ENCODE results near the gene NUCB1.

The NUCB1 gene

GRCh38 chr19:48962029-48962848 lies 62.1 kb downstream of the NUCB1 start:
- no peaks in the 10 kb centered on the region for H3K36me3 ChIP-seq (ENCODE audit: low read length)
- no peaks in the 10 kb centered on the region for H3K27me3 ChIP-seq (ENCODE audit: low read length)
- TF ChIP-seq EZH2phosphoT487 (conservative IDR thresholded peaks at IDR 0.05; ENCODE audit: low read length) (no peak), CTCF (IDR thresholded peaks at IDR 0.05; ENCODE audit: insufficient read depth, low read length, poor library complexity, severe bottlenecking) (no peak)
- H3K79me2 ChIP-seq (ENCODE audit: insufficient read depth, low read length) = peaks cover 14% of the 10 kb centered on the region
- H3K9me3 ChIP-seq (ENCODE audit: insufficient read depth, low read length) = no peaks in the 10 kb centered on the region
- no peak overlapping the region for H2AFZ ChIP-seq (ENCODE audit: low read depth, low read length, severe bottlenecking)
- H3K9ac ChIP-seq (ENCODE audit: low read length) = peak overlapping the region; percentile 62
- H3K9me2 ChIP-seq (replicated peaks; ENCODE audit: insufficient read depth, low read length) = no peaks in the 10 kb centered on the region
- H3K4me3 ChIP-seq (ENCODE audit: insufficient read depth, low read length, poor library complexity, severe bottlenecking) = peak overlapping the region; percentile 35
- H3K27ac ChIP-seq (ENCODE audit: low read depth, low read length) = peak overlapping the region; percentile 91
- peak overlapping the region; percentile 87 for H3K4me2 ChIP-seq (ENCODE audit: low read depth, low read length, poor library complexity, severe bottlenecking)
- H4K20me1 ChIP-seq (ENCODE audit: low read depth, low read length) = no peaks in the 10 kb centered on the region
- H3F3A ChIP-seq (ENCODE audit: insufficient read depth) = peaks cover 44% of the 10 kb centered on the region

- peak overlapping the region; percentile 91 for H3K27ac ChIP-seq (ENCODE audit: low read depth, low read length)
- H4K20me1 ChIP-seq (ENCODE audit: low read depth, low read length) = no peaks in the 10 kb centered on the region
- peak overlapping the region; percentile 87 for H3K4me2 ChIP-seq (ENCODE audit: low read depth, low read length, poor library complexity, severe bottlenecking)
- peaks cover 49% of the 10 kb centered on the region for H3F3A ChIP-seq (ENCODE audit: insufficient read depth)
- no peak overlapping the region for H2AFZ ChIP-seq (ENCODE audit: low read depth, low read length, severe bottlenecking)
- no peaks in the 10 kb centered on the region for H3K36me3 ChIP-seq (ENCODE audit: low read length)
- no peaks in the 10 kb centered on the region for H3K27me3 ChIP-seq (ENCODE audit: low read length)
- H3K9me2 ChIP-seq (replicated peaks; ENCODE audit: insufficient read depth, low read length) = no peaks in the 10 kb centered on the region
- TF ChIP-seq CTCF (IDR thresholded peaks at IDR 0.05; ENCODE audit: insufficient read depth, low read length, poor library complexity, severe bottlenecking) = no peak
- no peak for TF ChIP-seq EZH2phosphoT487 (conservative IDR thresholded peaks at IDR 0.05; ENCODE audit: low read length)
- H3K9me3 ChIP-seq (ENCODE audit: insufficient read depth, low read length) = no peaks in the 10 kb centered on the region
- peak overlapping the region; percentile 35 for H3K4me3 ChIP-seq (ENCODE audit: insufficient read depth, low read length, poor library complexity, severe bottlenecking)
- peaks cover 14% of the 10 kb centered on the region for H3K79me2 ChIP-seq (ENCODE audit: insufficient read depth, low read length)
- peak overlapping the region; percentile 62 for H3K9ac ChIP-seq (ENCODE audit: low read length)
Measured at GRCh38 chr19:48962849-48963165, 62.7 kb downstream of the NUCB1 start.

- H3K4me2 ChIP-seq (ENCODE audit: low read depth, low read length, poor library complexity, severe bottlenecking) = peak overlapping the region; percentile 87
- H3K4me3 ChIP-seq (ENCODE audit: insufficient read depth, low read length, poor library complexity, severe bottlenecking) = peak overlapping the region; percentile 50
- no peaks in the 10 kb centered on the region for H4K20me1 ChIP-seq (ENCODE audit: low read depth, low read length)
- H3F3A ChIP-seq (ENCODE audit: insufficient read depth) = peaks cover 54% of the 10 kb centered on the region
- no peaks in the 10 kb centered on the region for H3K9me3 ChIP-seq (ENCODE audit: insufficient read depth, low read length)
- no peaks in the 10 kb centered on the region for H3K27me3 ChIP-seq (ENCODE audit: low read length)
- no peaks in the 10 kb centered on the region for H3K36me3 ChIP-seq (ENCODE audit: low read length)
- peak overlapping the region; percentile 15 for H2AFZ ChIP-seq (ENCODE audit: low read depth, low read length, severe bottlenecking)
- TF ChIP-seq EZH2phosphoT487 (conservative IDR thresholded peaks at IDR 0.05; ENCODE audit: low read length) = no peak
- peaks cover 14% of the 10 kb centered on the region for H3K79me2 ChIP-seq (ENCODE audit: insufficient read depth, low read length)
- peak overlapping the region; percentile 91 for H3K27ac ChIP-seq (ENCODE audit: low read depth, low read length)
- H3K9ac ChIP-seq (ENCODE audit: low read length) = peak overlapping the region; percentile 62
- no peaks in the 10 kb centered on the region for H3K9me2 ChIP-seq (replicated peaks; ENCODE audit: insufficient read depth, low read length)
Measured at GRCh38 chr19:48963371-48964204, 63.5 kb downstream of the NUCB1 start.
